HEK293T (cell line): Measurements from ENCODE around the gene LRMDA.
"Not testable (repeated sequence)": the region's sequence is repeated elsewhere in the genome, so short reads cannot be mapped to it uniquely, and the experiment has no call there.

Experiments
- CTCF ChIA-PET: fragments of 350-600 bp; formaldehyde crosslinking; extraction: SDS; loops from one replicate; lab custom pipeline; 2021; ENCODE audit warnings: antibody characterized with exemption, inconsistent platforms; lab: Yijun Ruan, JAX
- POLR2A ChIA-PET: fragments of 350-600 bp; formaldehyde crosslinking; extraction: SDS; loops from one replicate; lab custom pipeline; 2020; ENCODE audit warnings: antibody characterized with exemption, inconsistent platforms; lab: Yijun Ruan, JAX
- DNase-seq: peaks from one replicate; pipeline ENCODE4 v3.0.0; 2012; ENCODE audit warnings: mixed read lengths; ENCODE audit errors: extremely low spot score
- ARNT ChIP-seq: fragments of 450-650 bp; IDR thresholded peaks from 2 replicates; pipeline ENCODE4 v1.6.1; 2017; ENCODE audit warnings: mild to moderate bottlenecking
- BHLHE40 ChIP-seq: fragments of 450-650 bp; IDR thresholded peaks from 2 replicates; pipeline ENCODE4 v1.6.1; 2016; ENCODE audit warnings: mild to moderate bottlenecking, moderate library complexity, borderline replicate concordance
- CTBP1 ChIP-seq: fragments of 450-650 bp; IDR thresholded peaks from 2 replicates; pipeline ENCODE4 v1.6.1; 2016; ENCODE audit warnings: borderline replicate concordance
- ELF4 ChIP-seq: fragments of 450-650 bp; IDR thresholded peaks from 2 replicates; pipeline ENCODE4 v1.6.1; 2017; ENCODE audit warnings: antibody characterized with exemption
- FOXK2 ChIP-seq: fragments of 450-650 bp; IDR thresholded peaks from 2 replicates; pipeline ENCODE4 v1.6.1; 2016; ENCODE audit warnings: mild to moderate bottlenecking
- FOXM1 ChIP-seq: fragments of 450-650 bp; IDR thresholded peaks from 2 replicates; pipeline ENCODE4 v1.6.1; 2017; ENCODE audit warnings: mild to moderate bottlenecking, borderline replicate concordance
- HDGF ChIP-seq: fragments of 450-650 bp; IDR thresholded peaks from 2 replicates; pipeline ENCODE4 v1.6.1; 2017; ENCODE audit warnings: antibody characterized with exemption, borderline replicate concordance
- L3MBTL2 ChIP-seq: fragments of 450-650 bp; conservative IDR thresholded peaks from 2 replicates; pipeline ENCODE4 v1.6.1; 2016; ENCODE audit warnings: mild to moderate bottlenecking
- LEF1 ChIP-seq: fragments of 450-650 bp; IDR thresholded peaks from 2 replicates; pipeline ENCODE4 v1.6.1; 2017; ENCODE audit warnings: mild to moderate bottlenecking, borderline replicate concordance
- NFRKB ChIP-seq: fragments of 450-650 bp; IDR thresholded peaks from 2 replicates; pipeline ENCODE4 v1.6.1; 2016; ENCODE audit warnings: mild to moderate bottlenecking, moderate library complexity
- SP1 ChIP-seq: fragments of 450-650 bp; IDR thresholded peaks from 2 replicates; pipeline ENCODE4 v1.6.1; 2017
- SUZ12 ChIP-seq: fragments of 450-650 bp; IDR thresholded peaks from 2 replicates; pipeline ENCODE4 v1.6.1; 2016; ENCODE audit warnings: mild to moderate bottlenecking
- TARDBP ChIP-seq: fragments of 450-650 bp; IDR thresholded peaks from 2 replicates; pipeline ENCODE4 v1.6.1; 2016
- ZNF384 ChIP-seq: fragments of 450-650 bp; IDR thresholded peaks from 2 replicates; pipeline ENCODE4 v1.6.1; 2016
- TF ChIP-seq, protein P1 (sequence below): fragments of 450-650 bp; IDR thresholded peaks from 2 replicates; pipeline ENCODE4 v1.6.1; 2016

The LRMDA gene

DNA sequence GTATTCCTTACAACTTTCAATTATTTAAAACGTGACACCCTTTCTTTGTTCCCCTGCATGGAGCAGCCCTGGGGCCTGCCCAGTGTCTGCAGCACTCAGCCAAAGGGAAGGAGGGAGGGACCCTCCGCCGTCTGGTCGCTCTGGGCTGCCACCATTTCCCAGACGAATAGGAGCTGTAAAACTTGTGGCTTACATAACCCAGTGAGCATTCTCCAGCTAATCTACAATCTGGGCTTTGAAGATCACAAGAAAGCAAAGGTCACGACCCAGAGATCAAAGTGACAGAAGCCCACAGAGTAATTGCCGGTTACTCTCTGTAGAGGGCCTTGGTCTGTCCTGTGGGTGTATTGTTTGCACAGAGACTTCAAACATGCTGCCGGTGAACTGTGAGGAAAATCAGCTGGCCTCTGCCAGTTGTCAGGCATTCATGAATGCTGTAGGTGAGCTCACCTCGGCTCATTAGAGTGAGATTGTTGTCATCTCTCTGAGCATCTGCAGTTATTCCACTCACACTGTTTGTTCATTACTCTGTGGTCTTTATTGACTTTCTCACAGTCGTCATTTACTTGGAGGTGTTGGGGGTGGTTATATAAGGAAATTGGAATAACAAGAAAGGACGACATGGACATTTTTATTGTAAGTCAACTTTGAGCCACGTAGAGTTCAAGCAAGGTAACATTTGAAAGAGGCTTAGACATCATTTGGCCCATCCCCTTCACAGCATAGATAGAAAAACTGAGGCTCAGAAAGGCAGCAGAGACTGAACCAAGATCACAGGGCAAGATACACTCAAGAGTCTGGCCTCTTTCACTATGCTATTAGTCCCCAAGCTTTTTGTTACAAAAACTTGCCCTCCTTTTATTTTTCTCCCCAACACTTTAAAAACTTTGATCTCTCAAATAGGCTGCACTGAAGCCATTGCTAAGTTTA is 619.8 kb downstream of the LRMDA start:
- ChIA-PET CTCF (interaction anchor here (0.6 to 1.8 kb wide), 5 partner anchors 10 to 252 kb away, joined by 3 to 12 read pairs (median 3); no protein-coding TSS in a partner anchor), POLR2A (interaction anchor here (1.3 kb wide), 1 partner anchor 42 kb away, joined by 3 read pairs; no protein-coding TSS in a partner anchor)
- no peak for DNase-seq
- TF ChIP-seq SP1 (no peak), L3MBTL2 (no peak; the same call in 1 of the 2 replicates), CTBP1 (no peak), ARNT (no peak), HDGF (no peak), LEF1 (no peak)
- TF ChIP-seq, protein P1, sequence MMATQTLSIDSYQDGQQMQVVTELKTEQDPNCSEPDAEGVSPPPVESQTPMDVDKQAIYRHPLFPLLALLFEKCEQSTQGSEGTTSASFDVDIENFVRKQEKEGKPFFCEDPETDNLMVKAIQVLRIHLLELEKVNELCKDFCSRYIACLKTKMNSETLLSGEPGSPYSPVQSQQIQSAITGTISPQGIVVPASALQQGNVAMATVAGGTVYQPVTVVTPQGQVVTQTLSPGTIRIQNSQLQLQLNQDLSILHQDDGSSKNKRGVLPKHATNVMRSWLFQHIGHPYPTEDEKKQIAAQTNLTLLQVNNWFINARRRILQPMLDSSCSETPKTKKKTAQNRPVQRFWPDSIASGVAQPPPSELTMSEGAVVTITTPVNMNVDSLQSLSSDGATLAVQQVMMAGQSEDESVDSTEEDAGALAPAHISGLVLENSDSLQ: peak; percentile 17; the same call in 1 of the 2 replicates

DNA sequence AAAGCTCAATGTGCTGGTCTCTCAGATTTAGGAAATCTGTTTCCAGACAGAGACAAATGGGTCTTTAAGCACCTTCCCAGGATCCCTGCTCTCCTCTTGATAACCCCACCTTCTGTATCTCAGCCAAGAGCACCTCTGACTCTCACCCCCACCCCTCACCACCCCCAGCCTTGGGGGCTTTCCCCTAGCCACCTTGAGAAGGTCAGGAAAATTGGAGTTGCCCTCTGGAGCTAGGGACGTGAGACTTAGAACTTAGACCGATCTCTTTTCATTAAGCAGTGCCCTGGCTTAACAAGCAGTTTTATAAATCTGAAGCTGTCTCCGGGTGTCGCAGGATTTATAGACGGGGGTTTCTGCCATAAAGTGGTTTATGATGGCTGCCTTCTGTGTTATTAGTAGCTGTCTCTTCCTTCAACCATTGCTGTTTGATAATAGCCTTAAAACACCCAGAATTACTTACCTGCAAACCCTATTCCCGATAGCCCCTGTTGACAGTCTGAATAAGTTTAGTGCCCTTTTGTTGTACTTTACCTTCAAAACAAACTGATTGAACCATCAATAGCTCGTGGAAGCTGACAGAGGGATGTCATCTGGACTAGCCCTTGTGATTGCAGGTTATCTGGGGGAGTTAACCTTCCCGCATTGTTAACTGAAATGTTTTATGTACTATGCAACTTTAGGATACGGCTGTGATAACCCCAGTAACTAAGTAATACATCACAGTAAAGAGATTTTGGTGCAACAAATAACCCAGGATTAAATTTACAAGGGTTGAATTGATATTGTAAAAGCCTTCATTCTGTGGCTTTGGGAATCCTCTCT is 621.5 kb downstream of the LRMDA start:
- POLR2A ChIA-PET: interaction anchor here (1.0 to 1.3 kb wide), 2 partner anchors 9 to 41 kb away, joined by 3 to 4 read pairs; no protein-coding TSS in a partner anchor
- CTCF ChIA-PET: interaction anchor here (1.0 kb wide), 1 partner anchor 236 kb away, joined by 3 read pairs; no protein-coding TSS in a partner anchor
- peak; percentile 16 for DNase-seq
- TF ChIP-seq ARNT: no peak
- peak; percentile 74 for TF ChIP-seq CTBP1
- TF ChIP-seq LEF1: no peak
- TF ChIP-seq, protein P1: peak; percentile 91
- no peak for TF ChIP-seq NFRKB
- TF ChIP-seq L3MBTL2: no peak
- no peak for TF ChIP-seq ELF4
- no peak for TF ChIP-seq ZNF384

DNA sequence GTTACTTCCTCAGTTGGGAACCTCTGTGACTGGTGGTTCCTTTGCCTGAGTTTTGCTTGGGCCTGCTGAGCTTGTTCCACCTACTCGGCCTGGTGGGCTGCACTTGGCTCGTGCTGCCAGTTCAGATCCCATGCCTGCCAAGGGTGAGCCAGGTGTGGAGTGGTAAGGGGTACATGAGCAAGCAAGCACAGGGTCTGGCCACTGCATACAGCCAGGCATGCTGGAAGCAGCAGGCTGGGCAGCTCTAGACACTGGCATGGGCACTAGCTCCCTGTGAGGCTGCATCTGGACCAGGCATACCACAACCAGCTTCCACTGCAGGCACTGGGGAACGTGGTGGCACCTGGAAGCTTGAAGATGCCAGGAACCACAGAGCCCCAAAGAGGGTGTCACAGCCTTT is 624.0 kb downstream of the LRMDA start:
- TF ChIP-seq SP1: no peak
- no peak for TF ChIP-seq ARNT
- TF ChIP-seq NFRKB: no peak
- no peak for TF ChIP-seq ZNF384
- no peak for TF ChIP-seq LEF1
- TF ChIP-seq BHLHE40: no peak
- ChIA-PET POLR2A (no interaction called here), CTCF (no interaction called here)
- DNase-seq: no peak

DNA sequence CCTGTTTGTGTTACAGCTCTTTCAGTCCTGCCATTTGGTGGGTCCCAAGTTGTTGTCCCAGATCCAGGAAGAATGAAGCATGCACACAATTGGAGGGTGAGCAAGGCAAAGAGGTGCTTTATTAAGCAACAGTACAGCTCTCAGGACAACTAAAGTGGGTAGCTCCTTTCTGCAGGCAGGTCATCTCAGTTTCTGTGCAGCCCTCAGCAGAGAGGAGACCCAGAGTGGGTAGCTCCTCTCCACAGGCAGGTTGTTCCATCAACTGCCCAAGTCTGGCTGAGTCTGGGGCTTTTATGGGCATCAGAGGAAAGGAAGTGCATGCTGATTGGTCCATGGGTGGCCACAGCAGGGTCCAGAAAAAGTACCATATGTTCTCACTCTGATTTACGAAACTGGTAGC is 624.5 kb downstream of the LRMDA start:
- no peak for DNase-seq
- ChIA-PET POLR2A (no interaction called here), CTCF (no interaction called here)
- no peak for TF ChIP-seq FOXM1
- TF ChIP-seq ELF4: no peak

DNA sequence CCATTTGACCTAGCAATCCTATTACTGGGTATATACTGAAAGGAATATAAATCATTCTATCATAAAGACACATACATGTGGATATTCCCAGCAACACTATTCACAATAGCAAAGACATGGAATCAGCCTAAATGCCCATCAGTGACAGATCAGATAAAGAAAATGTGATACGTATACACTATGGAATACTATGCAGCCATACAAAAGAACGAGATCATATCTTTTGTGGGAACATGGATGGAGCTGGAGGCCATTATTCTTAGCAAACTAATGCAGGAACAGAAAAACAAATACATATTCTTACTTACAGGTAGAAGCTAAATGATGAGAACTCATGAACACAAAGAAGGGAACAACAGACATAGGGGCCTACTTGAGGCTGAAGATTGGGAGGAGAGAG is 629.6 kb downstream of the LRMDA start:
- DNase-seq, POLR2A ChIA-PET, CTCF ChIA-PET: not testable (repeated sequence)

DNA sequence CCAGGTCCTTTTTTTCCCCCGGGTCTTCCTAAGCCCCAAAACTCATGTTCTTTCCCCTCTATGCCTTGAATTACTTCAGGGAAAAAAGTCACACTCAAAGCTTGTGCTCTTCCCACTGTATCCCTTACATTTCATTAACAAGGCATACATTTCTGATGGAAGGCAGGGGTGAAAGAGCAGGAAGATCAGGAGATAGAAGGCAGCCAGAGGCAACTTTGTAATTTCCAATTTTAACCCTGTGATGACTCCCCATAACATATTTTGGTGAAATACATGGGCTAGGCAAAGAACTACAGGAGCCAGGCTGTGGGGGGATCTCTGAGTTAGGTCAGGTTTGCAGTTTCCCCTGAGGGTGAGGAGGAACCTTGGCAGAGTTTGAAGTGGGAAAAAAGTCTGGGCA is 635.0 kb downstream of the LRMDA start:
- ChIA-PET POLR2A (no interaction called here), CTCF (interaction anchor here (0.6 kb wide), 1 partner anchor 867 kb away, joined by 3 read pairs; no protein-coding TSS in a partner anchor)
- DNase-seq: no peak
- TF ChIP-seq TARDBP: no peak
- TF ChIP-seq LEF1: no peak
- no peak for TF ChIP-seq FOXM1
- TF ChIP-seq FOXK2: no peak
- TF ChIP-seq BHLHE40: no peak
- no peak for TF ChIP-seq SUZ12
- TF ChIP-seq CTBP1: no peak

DNA sequence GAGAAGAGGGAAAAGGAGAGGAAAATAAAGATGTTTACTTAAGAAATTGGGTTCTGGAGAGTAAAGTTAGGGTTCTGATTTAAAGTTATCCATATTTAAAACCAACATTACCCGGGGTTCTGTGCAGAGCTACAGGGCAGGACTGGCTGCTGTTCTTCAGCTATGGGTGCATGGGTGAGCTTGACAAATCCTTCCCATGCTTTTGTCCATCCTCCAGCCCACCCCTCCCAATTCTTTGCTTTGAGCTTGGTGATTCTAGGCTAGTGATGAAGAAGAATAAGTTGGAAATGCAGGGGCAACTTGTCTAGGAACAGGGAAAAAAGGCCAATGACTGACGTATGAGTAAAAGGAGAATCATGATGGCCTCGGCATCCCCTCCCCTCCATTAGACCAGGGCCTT is 636.0 kb downstream of the LRMDA start:
- TF ChIP-seq LEF1: no peak
- TF ChIP-seq SUZ12: no peak
- TF ChIP-seq FOXM1: no peak
- no peak for TF ChIP-seq HDGF
- TF ChIP-seq ELF4: no peak
- no peak for TF ChIP-seq SP1
- TF ChIP-seq NFRKB: no peak
- ChIA-PET POLR2A (no interaction called here), CTCF (no interaction called here)
- DNase-seq: no peak
